K562 (cell line): ENCODE measurements around the gene CUL2. TPM values are rescaled to one million over a fixed set of nuclear protein-coding genes. Genes with fewer than 3 reads are reported as not detected.

ENCODE experiments used
- ADNP ChIP-seq: fragments of 200-800 bp; sonication (Bioruptor generic); IDR thresholded peaks from 2 replicates; pipeline ENCODE4 v1.6.1; 2016; ENCODE audit warnings: missing genetic modification characterization, missing compliant biosample characterization
- BCL6 ChIP-seq: fragments of 250-450 bp; sonication (Bioruptor Pico); IDR thresholded peaks from 2 replicates; pipeline ENCODE4 v1.4.0; 2020
- ETV6 ChIP-seq, 3 experiments: fragments of 150-350 bp in 1 of 3; sonication (generic) in 1 of 3; formaldehyde crosslinking in 1 of 3; IDR thresholded peaks; 2 replicates each; pipeline versions ENCODE4 v1.6.1 to v1.8.0; 2014 to 2022; ENCODE audit warnings: borderline replicate concordance in 2 of 3, low read depth in 2 of 3, antibody characterized with exemption in 1 of 3, low read length in 1 of 3, mild to moderate bottlenecking in 1 of 3, missing genetic modification reagents in 1 of 3
- GABPA ChIP-seq: fragments of 200-800 bp; sonication (Bioruptor generic); conservative IDR thresholded peaks from 2 replicates; pipeline ENCODE4 v1.6.1; 2016; ENCODE audit warnings: low read depth, missing genetic modification characterization, missing compliant biosample characterization
- HDAC3 ChIP-seq: fragments of 450-650 bp; IDR thresholded peaks from 2 replicates; pipeline ENCODE4 v1.6.1; 2018; ENCODE audit warnings: borderline replicate concordance, mild to moderate bottlenecking, moderate library complexity; ENCODE audit not compliant: partially characterized antibody
- HDAC6 ChIP-seq: IDR thresholded peaks from 2 replicates; pipeline ENCODE4 v1.6.1; 2012; ENCODE audit warnings: low read depth, mild to moderate bottlenecking, control low read depth, inconsistent platforms, low read length, moderate library complexity
- LEF1 ChIP-seq: fragments of 450-650 bp; IDR thresholded peaks from 2 replicates; pipeline ENCODE4 v1.6.1; 2016; ENCODE audit warnings: mild to moderate bottlenecking
- MIER1 ChIP-seq: fragments of 450-650 bp; IDR thresholded peaks from 2 replicates; pipeline ENCODE4 v1.6.1; 2016; ENCODE audit warnings: antibody characterized with exemption, mild to moderate bottlenecking, low read depth
- NFIX ChIP-seq: fragments of 250-450 bp; sonication (Bioruptor Pico); IDR thresholded peaks from 2 replicates; pipeline ENCODE4 v1.4.0; 2020; ENCODE audit warnings: low read depth, mild to moderate bottlenecking, moderate library complexity
- RFX7 ChIP-seq: fragments of 250-450 bp; sonication (Bioruptor Pico); IDR thresholded peaks from 2 replicates; pipeline ENCODE4 v1.5.1; 2021; ENCODE audit warnings: mild to moderate bottlenecking
- SMARCC2 ChIP-seq: fragments of 450-650 bp; IDR thresholded peaks from 2 replicates; pipeline ENCODE4 v1.6.1; 2017; ENCODE audit warnings: antibody characterized with exemption, moderate library complexity, mild to moderate bottlenecking, low read depth
- TEAD4 ChIP-seq, 2 experiments: sonication (generic) in 1 of 2; formaldehyde crosslinking in 1 of 2; IDR thresholded peaks; 2 replicates each; pipeline versions ENCODE4 v1.6.1 to v1.8.0; 2012 to 2022; ENCODE audit warnings: borderline replicate concordance in 1 of 2, inconsistent platforms in 1 of 2, low read length in 1 of 2, mild to moderate bottlenecking in 1 of 2, missing genetic modification reagents in 1 of 2
- ZNF431 ChIP-seq: sonication (generic); formaldehyde crosslinking; IDR thresholded peaks from 2 replicates; pipeline ENCODE4 v1.8.0; 2022; ENCODE audit warnings: mild to moderate bottlenecking, missing genetic modification reagents
- ZNF586 ChIP-seq: fragments of 450-650 bp; formaldehyde crosslinking; conservative IDR thresholded peaks from 2 replicates; pipeline ENCODE4 v1.4.0; 2020; ENCODE audit warnings: mild to moderate bottlenecking, moderate library complexity
- ZNF766 ChIP-seq: fragments of 200-800 bp; sonication (Bioruptor generic); conservative IDR thresholded peaks from 2 replicates; pipeline ENCODE4 v1.6.1; 2016; ENCODE audit warnings: missing genetic modification characterization, missing compliant biosample characterization
- ZNF780A ChIP-seq: fragments of 250-450 bp; sonication (Bioruptor Pico); IDR thresholded peaks from 2 replicates; pipeline ENCODE4 v1.5.0; 2021; ENCODE audit warnings: mild to moderate bottlenecking
- polyA plus RNA-seq, 8 experiments: library from polyadenylated mRNA; depleted of rRNA in 4 of 8; stranded (reverse) in 5 of 8; unstranded in 3 of 8; fragments of >200 nt; fragmentation: Nextera tagmentation in 2 of 8; fragmentation: Illumina TruSeq in 1 of 8; extraction: Ambion mirVana in 2 of 8; extraction: Trizol in 1 of 8; gene quantifications; 2 replicates each; pipeline versions ENCODE4 v1.2.1 to v1.2.3, GENCODE V29; 2011 to 2014; ENCODE audit warnings: inconsistent platforms in 1 of 8, missing spikeins in 1 of 8
- total RNA-seq, 7 experiments: library from RNA; depleted of rRNA in 6 of 7; stranded (reverse); fragments of >200 nt in 6 of 7; fragmentation: Illumina TruSeq in 2 of 7; extraction: Trizol in 2 of 7; gene quantifications; 2 replicates each; pipeline versions ENCODE4 v1.2.1 to v1.2.3, GENCODE V29; 2011 to 2021; ENCODE audit warnings: low replicate concordance in 1 of 7
- TF ChIP-seq, protein P1 (sequence below): fragments of 250-450 bp; sonication (Bioruptor Pico); IDR thresholded peaks from 2 replicates; pipeline ENCODE4 v1.5.0; 2020; ENCODE audit warnings: mild to moderate bottlenecking, borderline replicate concordance
- TF ChIP-seq, protein P2 (sequence below): IDR thresholded peaks from 3 replicates; pipeline ENCODE4 v1.6.1; 2011; ENCODE audit warnings: borderline replicate concordance, mild to moderate bottlenecking; ENCODE audit not compliant: insufficient read length, insufficient read depth
- TF ChIP-seq, protein P3 (sequence below): fragments of 200-800 bp; sonication (Bioruptor generic); IDR thresholded peaks from 2 replicates; pipeline ENCODE4 v1.6.1; 2016; ENCODE audit warnings: missing genetic modification characterization, missing compliant biosample characterization

The CUL2 gene
- total and polyA plus RNA-seq, 9 of the 15 experiments (the other 6 are each of a cell fraction or from before 2014, with no cell fraction given) = 17.3 to 46.3 (median 41.2) TPM

DNA sequence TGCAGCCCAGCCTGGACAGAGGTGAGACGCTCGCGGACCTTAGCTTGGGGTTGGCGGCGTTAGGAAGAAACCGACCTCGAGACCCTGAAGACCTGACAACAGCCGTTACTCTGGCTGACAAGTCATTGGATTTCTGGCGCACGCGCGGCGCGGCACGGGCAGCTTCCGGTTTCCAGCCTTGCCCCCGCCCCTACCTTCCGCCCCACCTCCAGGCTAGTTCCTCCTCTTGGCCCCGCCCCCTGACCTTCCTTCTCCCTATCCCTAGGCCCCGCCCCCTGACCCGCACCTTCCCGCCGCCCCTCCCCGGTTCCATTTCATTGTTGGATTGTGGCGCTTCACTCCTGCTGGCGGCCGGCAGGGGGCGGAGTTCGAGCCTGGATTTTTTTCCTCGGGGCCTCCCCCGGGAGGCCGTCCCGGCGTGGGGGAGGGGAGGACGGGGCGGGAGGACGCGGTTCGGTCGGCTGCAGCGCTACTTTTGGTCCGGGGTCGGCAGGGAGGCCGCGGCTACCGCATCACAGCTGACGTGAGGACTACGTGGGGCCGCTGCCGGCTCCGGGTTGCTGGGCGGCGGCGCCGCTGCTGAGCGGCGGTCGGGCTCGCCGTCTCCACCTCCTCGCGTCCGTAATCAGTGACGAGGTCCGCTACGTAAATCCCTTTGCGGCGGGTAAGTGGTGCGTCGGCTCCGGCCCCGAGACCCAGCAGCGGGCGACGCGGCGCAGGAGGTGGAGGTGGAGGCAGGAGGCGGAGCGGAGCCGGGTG is 36.6 kb upstream of the CUL2 start, which contains the start of gene CREM (continued):
- no peak for TF ChIP-seq SMARCC2
- TF ChIP-seq ZNF766 (CRISPR knock-in tag) = peak; percentile 83
- no peak for TF ChIP-seq MIER1
- no peak for TF ChIP-seq ADNP (tag)
- peak; percentile 92 for TF ChIP-seq GABPA (tag)
- TF ChIP-seq LEF1 = peak; percentile 53; the same call in 1 of the 2 replicates
- TF ChIP-seq, protein P1, sequence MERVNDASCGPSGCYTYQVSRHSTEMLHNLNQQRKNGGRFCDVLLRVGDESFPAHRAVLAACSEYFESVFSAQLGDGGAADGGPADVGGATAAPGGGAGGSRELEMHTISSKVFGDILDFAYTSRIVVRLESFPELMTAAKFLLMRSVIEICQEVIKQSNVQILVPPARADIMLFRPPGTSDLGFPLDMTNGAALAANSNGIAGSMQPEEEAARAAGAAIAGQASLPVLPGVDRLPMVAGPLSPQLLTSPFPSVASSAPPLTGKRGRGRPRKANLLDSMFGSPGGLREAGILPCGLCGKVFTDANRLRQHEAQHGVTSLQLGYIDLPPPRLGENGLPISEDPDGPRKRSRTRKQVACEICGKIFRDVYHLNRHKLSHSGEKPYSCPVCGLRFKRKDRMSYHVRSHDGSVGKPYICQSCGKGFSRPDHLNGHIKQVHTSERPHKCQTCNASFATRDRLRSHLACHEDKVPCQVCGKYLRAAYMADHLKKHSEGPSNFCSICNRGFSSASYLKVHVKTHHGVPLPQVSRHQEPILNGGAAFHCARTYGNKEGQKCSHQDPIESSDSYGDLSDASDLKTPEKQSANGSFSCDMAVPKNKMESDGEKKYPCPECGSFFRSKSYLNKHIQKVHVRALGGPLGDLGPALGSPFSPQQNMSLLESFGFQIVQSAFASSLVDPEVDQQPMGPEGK (CRISPR knock-in tag) = no peak
- TF ChIP-seq ZNF780A (CRISPR knock-in tag) = no peak
- peak; percentile 2; the same call in 1 of the 2 replicates for TF ChIP-seq TEAD4 (IDR thresholded peaks at IDR 0.05; ENCODE audit: low read length)
- no peak for TF ChIP-seq TEAD4 (CRISPR knock-in tag; IDR thresholded peaks at IDR 0.05; ENCODE audit: borderline replicate concordance)
- no peak for TF ChIP-seq HDAC6
- TF ChIP-seq HDAC3 = peak; percentile 17
- TF ChIP-seq, protein P2, sequence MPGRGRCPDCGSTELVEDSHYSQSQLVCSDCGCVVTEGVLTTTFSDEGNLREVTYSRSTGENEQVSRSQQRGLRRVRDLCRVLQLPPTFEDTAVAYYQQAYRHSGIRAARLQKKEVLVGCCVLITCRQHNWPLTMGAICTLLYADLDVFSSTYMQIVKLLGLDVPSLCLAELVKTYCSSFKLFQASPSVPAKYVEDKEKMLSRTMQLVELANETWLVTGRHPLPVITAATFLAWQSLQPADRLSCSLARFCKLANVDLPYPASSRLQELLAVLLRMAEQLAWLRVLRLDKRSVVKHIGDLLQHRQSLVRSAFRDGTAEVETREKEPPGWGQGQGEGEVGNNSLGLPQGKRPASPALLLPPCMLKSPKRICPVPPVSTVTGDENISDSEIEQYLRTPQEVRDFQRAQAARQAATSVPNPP = no peak
- TF ChIP-seq NFIX (CRISPR knock-in tag) = no peak
- TF ChIP-seq BCL6 (CRISPR knock-in tag) = no peak
- TF ChIP-seq RFX7 (CRISPR knock-in tag) = no peak
- no peak for TF ChIP-seq ZNF431 (CRISPR knock-in tag)
- peak in 1 of 2 experiments; percentile 60; a peak in 2 of 4 replicates for TF ChIP-seq ETV6 (IDR thresholded peaks at IDR 0.05; ENCODE audit: borderline replicate concordance in 1 of 2, low read depth in 2 of 2, low read length in 1 of 2)
- TF ChIP-seq ETV6 (CRISPR knock-in tag; IDR thresholded peaks at IDR 0.05; ENCODE audit: borderline replicate concordance) = no peak
- TF ChIP-seq ZNF586 (CRISPR knock-in tag) = no peak
- TF ChIP-seq, protein P3, sequence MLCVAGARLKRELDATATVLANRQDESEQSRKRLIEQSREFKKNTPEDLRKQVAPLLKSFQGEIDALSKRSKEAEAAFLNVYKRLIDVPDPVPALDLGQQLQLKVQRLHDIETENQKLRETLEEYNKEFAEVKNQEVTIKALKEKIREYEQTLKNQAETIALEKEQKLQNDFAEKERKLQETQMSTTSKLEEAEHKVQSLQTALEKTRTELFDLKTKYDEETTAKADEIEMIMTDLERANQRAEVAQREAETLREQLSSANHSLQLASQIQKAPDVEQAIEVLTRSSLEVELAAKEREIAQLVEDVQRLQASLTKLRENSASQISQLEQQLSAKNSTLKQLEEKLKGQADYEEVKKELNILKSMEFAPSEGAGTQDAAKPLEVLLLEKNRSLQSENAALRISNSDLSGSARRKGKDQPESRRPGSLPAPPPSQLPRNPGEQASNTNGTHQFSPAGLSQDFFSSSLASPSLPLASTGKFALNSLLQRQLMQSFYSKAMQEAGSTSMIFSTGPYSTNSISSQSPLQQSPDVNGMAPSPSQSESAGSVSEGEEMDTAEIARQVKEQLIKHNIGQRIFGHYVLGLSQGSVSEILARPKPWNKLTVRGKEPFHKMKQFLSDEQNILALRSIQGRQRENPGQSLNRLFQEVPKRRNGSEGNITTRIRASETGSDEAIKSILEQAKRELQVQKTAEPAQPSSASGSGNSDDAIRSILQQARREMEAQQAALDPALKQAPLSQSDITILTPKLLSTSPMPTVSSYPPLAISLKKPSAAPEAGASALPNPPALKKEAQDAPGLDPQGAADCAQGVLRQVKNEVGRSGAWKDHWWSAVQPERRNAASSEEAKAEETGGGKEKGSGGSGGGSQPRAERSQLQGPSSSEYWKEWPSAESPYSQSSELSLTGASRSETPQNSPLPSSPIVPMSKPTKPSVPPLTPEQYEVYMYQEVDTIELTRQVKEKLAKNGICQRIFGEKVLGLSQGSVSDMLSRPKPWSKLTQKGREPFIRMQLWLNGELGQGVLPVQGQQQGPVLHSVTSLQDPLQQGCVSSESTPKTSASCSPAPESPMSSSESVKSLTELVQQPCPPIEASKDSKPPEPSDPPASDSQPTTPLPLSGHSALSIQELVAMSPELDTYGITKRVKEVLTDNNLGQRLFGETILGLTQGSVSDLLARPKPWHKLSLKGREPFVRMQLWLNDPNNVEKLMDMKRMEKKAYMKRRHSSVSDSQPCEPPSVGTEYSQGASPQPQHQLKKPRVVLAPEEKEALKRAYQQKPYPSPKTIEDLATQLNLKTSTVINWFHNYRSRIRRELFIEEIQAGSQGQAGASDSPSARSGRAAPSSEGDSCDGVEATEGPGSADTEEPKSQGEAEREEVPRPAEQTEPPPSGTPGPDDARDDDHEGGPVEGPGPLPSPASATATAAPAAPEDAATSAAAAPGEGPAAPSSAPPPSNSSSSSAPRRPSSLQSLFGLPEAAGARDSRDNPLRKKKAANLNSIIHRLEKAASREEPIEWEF (CRISPR knock-in tag) = no peak
